ENCODE measurements around the gene RPH3AL. TPM values are rescaled to one million over a fixed set of nuclear protein-coding genes. Genes with fewer than 3 reads are reported as not detected.
"Not testable (repeated sequence)": the region's sequence is repeated elsewhere in the genome, so short reads cannot be mapped to it uniquely, and the experiment has no call there.

Gene RPH3AL
- total RNA-seq, 1 donor from 2014 or later = 44.2 TPM

DNA sequence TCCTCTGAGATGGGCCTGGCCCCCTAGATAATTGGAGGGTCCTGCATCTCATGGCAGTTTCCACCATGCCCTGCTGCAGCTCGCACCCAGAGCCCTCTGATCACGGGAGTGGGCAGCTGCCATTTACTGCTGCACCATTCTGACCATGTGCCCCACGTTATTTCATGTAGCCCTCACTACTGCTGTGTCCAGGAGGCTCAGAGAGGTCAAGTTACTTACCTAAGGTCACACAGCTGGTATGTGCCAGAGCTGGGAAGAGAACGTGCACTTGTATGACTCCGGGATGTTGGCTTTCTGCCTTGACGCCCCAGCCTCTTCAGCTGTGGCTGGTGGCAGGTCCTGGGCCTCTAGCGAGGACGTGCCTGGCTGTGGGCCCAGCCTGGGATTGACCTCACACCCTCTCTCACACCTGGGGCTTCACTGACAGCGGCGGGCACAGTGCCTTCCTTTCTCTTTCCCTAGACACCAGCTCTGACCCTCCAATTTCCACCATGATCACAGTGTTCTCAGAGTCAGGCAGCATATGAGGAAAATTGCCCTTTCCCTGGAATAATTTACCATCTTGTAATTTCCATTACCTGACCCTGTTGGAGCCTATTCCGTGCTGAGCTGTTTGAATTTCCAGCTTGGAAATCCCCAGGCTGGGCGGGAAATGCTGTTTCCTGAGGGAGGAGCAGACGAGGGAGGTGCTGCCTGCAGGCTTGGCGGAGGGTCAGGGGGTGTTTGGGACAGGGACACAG is 152.6 kb downstream of the RPH3AL start:
- TF ChIP-seq, protein P1, sequence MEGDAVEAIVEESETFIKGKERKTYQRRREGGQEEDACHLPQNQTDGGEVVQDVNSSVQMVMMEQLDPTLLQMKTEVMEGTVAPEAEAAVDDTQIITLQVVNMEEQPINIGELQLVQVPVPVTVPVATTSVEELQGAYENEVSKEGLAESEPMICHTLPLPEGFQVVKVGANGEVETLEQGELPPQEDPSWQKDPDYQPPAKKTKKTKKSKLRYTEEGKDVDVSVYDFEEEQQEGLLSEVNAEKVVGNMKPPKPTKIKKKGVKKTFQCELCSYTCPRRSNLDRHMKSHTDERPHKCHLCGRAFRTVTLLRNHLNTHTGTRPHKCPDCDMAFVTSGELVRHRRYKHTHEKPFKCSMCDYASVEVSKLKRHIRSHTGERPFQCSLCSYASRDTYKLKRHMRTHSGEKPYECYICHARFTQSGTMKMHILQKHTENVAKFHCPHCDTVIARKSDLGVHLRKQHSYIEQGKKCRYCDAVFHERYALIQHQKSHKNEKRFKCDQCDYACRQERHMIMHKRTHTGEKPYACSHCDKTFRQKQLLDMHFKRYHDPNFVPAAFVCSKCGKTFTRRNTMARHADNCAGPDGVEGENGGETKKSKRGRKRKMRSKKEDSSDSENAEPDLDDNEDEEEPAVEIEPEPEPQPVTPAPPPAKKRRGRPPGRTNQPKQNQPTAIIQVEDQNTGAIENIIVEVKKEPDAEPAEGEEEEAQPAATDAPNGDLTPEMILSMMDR (IDR thresholded peaks at IDR 0.05) = no peak
- Histone ChIP-seq H3K36me3 (no peaks in the 10 kb centered on the region), H3K4me3 (no peak overlapping the region), H3K4me1 (no peaks in the 10 kb centered on the region), H3K27me3 (no peaks in the 10 kb centered on the region), H3K9me3 (no peaks in the 10 kb centered on the region), H3K27ac (no peak overlapping the region)
- DNase-seq (ENCODE audit: low spot score in 2 of 2) = no peak
- intact Hi-C loops (cut with DNase I) = no loop called here

DNA sequence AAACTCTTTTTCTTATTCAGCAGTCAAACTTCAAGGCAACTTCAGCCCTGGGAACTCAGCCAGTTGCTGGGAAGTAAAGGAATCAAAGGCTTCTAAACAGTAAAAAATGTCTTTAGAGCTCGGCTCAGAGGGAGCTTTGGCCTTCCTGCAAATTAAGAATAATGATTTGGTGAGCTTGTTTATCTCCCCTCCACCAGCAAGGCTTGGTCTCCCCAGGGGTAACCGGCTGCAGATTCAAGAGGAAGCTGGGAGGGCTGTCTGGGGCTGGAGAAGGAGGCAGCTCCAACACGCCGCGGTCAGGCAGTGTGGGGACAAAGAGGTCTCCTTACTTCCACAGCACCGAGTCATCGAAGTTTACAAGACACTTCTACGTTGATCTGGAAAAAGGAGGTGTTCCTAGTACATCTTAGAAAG is 153.4 kb downstream of the RPH3AL start:
- Histone ChIP-seq H3K27me3 (no peaks in the 10 kb centered on the region), H3K9me3 (no peaks in the 10 kb centered on the region), H3K4me3 (no peak overlapping the region), H3K4me1 (no peaks in the 10 kb centered on the region), H3K36me3 (no peaks in the 10 kb centered on the region), H3K27ac (no peak overlapping the region)
- intact Hi-C loops (cut with DNase I) = no loop called here
- DNase-seq (ENCODE audit: low spot score in 2 of 2) = no peak
- TF ChIP-seq, protein P1 (IDR thresholded peaks at IDR 0.05) = no peak

DNA sequence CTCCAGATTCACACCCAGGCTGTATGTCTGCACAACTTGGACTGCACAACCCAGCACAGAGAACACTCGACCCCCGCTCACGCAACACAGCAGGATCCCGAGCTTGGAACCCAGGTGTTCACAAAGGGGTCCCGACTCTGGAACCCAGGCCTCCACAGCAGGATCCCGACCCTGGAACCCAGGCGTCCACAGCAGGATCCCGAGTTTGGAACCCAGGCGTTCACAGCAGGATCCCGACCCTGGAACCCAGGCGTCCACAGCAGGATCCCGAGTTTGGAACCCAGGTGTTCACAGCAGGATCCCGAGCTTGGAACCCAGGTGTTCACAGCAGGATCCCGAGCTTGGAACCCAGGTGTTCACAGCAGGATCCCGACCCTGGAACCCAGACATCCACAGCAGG is 154.4 kb downstream of the RPH3AL start:
- H3K4me3 ChIP-seq; H3K27ac ChIP-seq; DNase-seq (ENCODE audit: low spot score in 2 of 2); H3K36me3 ChIP-seq; H3K9me3 ChIP-seq; H3K27me3 ChIP-seq; H3K4me1 ChIP-seq; intact Hi-C loops (cut with DNase I): not testable (repeated sequence)

DNA sequence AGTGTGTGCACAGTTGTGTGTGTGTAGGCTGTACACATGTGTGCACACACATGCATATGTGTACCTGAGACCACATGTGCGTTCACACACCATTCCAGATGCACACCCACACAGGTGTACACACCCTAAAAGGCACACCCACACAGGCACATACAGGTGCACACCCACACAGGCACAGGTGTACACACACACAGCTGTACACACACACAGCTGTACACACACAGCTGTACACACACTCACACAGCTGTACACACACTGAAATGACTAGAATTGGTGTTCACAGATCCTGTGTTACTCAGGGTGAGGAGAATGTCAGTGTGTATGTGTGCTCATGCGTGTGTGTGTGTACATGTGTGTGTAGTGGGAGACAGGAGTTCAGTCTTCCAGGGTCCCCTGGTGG is 155.3 kb downstream of the RPH3AL start:
- no peaks in the 10 kb centered on the region for H3K9me3 ChIP-seq
- H3K4me3 ChIP-seq = no peak overlapping the region
- TF ChIP-seq, protein P1 (IDR thresholded peaks at IDR 0.05) = no peak
- H3K4me1 ChIP-seq = no peaks in the 10 kb centered on the region
- DNase-seq (ENCODE audit: low spot score in 2 of 2) = no peak
- H3K36me3 ChIP-seq = no peaks in the 10 kb centered on the region
- no peaks in the 10 kb centered on the region for H3K27me3 ChIP-seq
- intact Hi-C loops (cut with DNase I) = no loop called here
- no peak overlapping the region for H3K27ac ChIP-seq

- intact Hi-C loops (cut with DNase I) = no loop called here
These were observed 157.6 kb downstream of the RPH3AL start for GRCh38 chr17:194828-195602.

More at GRCh38 chr17:194828-195602, 157.6 kb downstream of the RPH3AL start:
- Histone ChIP-seq H3K4me1 (no peaks in the 10 kb centered on the region), H3K27ac (no peak overlapping the region), H3K27me3 (no peaks in the 10 kb centered on the region), H3K9me3 (no peaks in the 10 kb centered on the region), H3K4me3 (no peak overlapping the region), H3K36me3 (no peaks in the 10 kb centered on the region)
- TF ChIP-seq, protein P1 (IDR thresholded peaks at IDR 0.05) = no peak
- DNase-seq (ENCODE audit: low spot score in 2 of 2) = no peak

Measured in ascending aorta (tissue), 2 donors.